Stimulated activated CD4-positive, alpha-beta T cell treated with anti-CD3 and anti-CD28 coated beads, Interleukin-4, amount 100 ng/mL, for 48 hours (primary cell): ENCODE data around the gene TIPARP.
"Not testable (repeated sequence)": the region's sequence is repeated elsewhere in the genome, so short reads cannot be mapped to it uniquely, and the experiment has no call there.

Experiments
- DNase-seq, 2 donors: peaks; one replicate each; pipeline ENCODE4 v3.0.0-alpha.2; 2020; ENCODE audit warnings: low read depth in 2 of 2

The TIPARP gene

GRCh38 chr3:156646958-156647357 lies 27.4 kb upstream of the TIPARP start:
- DNase-seq = no peak

GRCh38 chr3:156648086-156648485 lies 26.3 kb upstream of the TIPARP start:
- DNase-seq = no peak

- no peak for DNase-seq
These were observed 24.7 kb upstream of the TIPARP start for GRCh38 chr3:156649681-156650080.

- not testable (repeated sequence) for DNase-seq
These were observed 21.7 kb upstream of the TIPARP start for GRCh38 chr3:156652661-156653060.

- DNase-seq = no peak
These were observed 19.6 kb upstream of the TIPARP start for GRCh38 chr3:156654834-156655233.

- DNase-seq = no peak
These were observed 18.4 kb upstream of the TIPARP start for GRCh38 chr3:156655819-156656550.

- no peak for DNase-seq
These were observed 16.9 kb upstream of the TIPARP start for GRCh38 chr3:156657440-156657839.

- no peak for DNase-seq
These were observed 16.3 kb upstream of the TIPARP start for GRCh38 chr3:156657862-156658731.

GRCh38 chr3:156658732-156659090 lies 15.7 kb upstream of the TIPARP start:
- no peak for DNase-seq

GRCh38 chr3:156659260-156659659 lies 15.1 kb upstream of the TIPARP start:
- no peak for DNase-seq

GRCh38 chr3:156661155-156661554 lies 13.2 kb upstream of the TIPARP start:
- DNase-seq = no peak

GRCh38 chr3:156664011-156664830 lies 10.2 kb upstream of the TIPARP start:
- DNase-seq = no peak

- DNase-seq = no peak
These were observed 9.6 kb upstream of the TIPARP start for GRCh38 chr3:156664831-156665178.

GRCh38 chr3:156665291-156665690 lies 9.1 kb upstream of the TIPARP start:
- no peak for DNase-seq

- no peak for DNase-seq
These were observed 8.3 kb upstream of the TIPARP start for GRCh38 chr3:156666073-156666472.

GRCh38 chr3:156668073-156668763 lies 6.2 kb upstream of the TIPARP start:
- no peak for DNase-seq

- no peak for DNase-seq
These were observed 4.3 kb upstream of the TIPARP start for GRCh38 chr3:156670077-156670476.

GRCh38 chr3:156670652-156671051 lies 3.7 kb upstream of the TIPARP start:
- DNase-seq = no peak

- no peak for DNase-seq
These were observed 701 bp upstream of the TIPARP start for GRCh38 chr3:156673732-156674045.

- peak; percentile 19 to 27 for DNase-seq
These were observed 780 bp downstream of the TIPARP start for GRCh38 chr3:156674911-156675829.
